GM12875 (cell line): Measurements from ENCODE around the gene PDLIM5.

Experiments
- H3K4me3 ChIP-seq: one replicate; pipeline ENCODE4 v1.5.1; 2011; ENCODE audit warnings: low read depth, low read length, control low read depth
- CTCF ChIP-seq: IDR thresholded peaks from 2 replicates; pipeline ENCODE4 v1.5.1; 2011; ENCODE audit warnings: low read depth, mild to moderate bottlenecking, control low read depth, inconsistent platforms, low read length, moderate library complexity, borderline replicate concordance; ENCODE audit not compliant: insufficient read depth

The PDLIM5 gene

GRCh38 chr4:94516067-94516466 is 64.3 kb downstream of the PDLIM5 start:
- TF ChIP-seq CTCF, result no peak

GRCh38 chr4:94516999-94517398 is 65.3 kb downstream of the PDLIM5 start:
- no peak for TF ChIP-seq CTCF

More at GRCh38 chr4:94516067-94516466, 64.3 kb downstream of the PDLIM5 start:
- H3K4me3 ChIP-seq, result no peak overlapping the region

GRCh38 chr4:94517492-94517891 is 65.8 kb downstream of the PDLIM5 start:
- no peak overlapping the region for H3K4me3 ChIP-seq
- no peak for TF ChIP-seq CTCF

More at GRCh38 chr4:94516999-94517398, 65.3 kb downstream of the PDLIM5 start:
- H3K4me3 ChIP-seq, result no peak overlapping the region

GRCh38 chr4:94519019-94519418 is 67.3 kb downstream of the PDLIM5 start:
- TF ChIP-seq CTCF, result no peak
- H3K4me3 ChIP-seq, result no peak overlapping the region

- TF ChIP-seq CTCF, result no peak
- H3K4me3 ChIP-seq, result no peak overlapping the region
Measured at GRCh38 chr4:94519925-94520789, 68.4 kb downstream of the PDLIM5 start.

GRCh38 chr4:94523033-94523580 is 71.4 kb downstream of the PDLIM5 start:
- TF ChIP-seq CTCF, result no peak
- H3K4me3 ChIP-seq, result no peak overlapping the region

GRCh38 chr4:94523617-94524016 is 71.9 kb downstream of the PDLIM5 start:
- TF ChIP-seq CTCF, result no peak
- no peak overlapping the region for H3K4me3 ChIP-seq
